ENCODE measurements around the gene KIRREL3.

KIRREL3 gene

DNA sequence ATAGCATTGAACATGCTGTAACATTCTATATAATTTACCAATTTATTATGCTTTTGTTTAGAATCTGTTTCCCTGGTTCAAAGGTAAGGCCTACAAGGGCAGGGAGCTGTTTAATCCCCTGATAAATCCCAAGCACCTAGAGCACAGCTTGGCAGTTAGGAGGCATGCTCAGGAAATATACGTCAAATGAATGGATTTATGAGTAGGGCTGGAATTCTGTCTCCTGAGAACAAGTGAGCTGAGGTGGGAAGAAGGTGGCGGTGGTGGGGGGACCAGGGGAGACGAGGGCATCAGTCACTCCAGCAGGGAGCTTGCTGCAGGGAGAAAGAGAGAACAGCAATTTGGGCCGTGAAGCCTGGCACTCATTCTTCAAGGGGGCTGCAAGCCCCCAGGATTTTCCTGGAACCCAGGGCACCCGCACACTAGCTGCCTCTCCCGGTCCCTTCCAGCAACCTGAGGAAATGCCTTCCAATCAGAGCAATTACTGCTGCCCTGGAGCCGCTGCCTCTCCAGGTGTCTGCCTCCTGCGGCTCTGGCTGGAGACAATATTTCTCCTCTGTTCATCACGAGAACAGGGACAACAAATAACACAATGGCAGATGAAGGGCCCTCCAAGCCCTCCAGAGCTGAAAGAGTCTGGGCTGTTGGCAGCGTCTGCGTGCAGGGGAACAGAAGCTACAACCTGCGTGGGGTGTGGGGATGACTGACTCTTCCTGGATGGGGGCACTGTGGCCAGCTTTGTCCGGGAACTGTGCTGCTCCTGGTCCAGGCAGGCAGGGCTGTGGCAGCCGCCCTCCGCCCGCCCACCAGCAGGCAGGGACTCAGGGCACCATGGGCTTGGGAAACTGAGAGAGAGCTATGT is 411.7 kb downstream of the KIRREL3 start:
- DNase-seq (ENCODE audit: low read depth, low spot score) = no peak
- TF ChIP-seq, protein P1, sequence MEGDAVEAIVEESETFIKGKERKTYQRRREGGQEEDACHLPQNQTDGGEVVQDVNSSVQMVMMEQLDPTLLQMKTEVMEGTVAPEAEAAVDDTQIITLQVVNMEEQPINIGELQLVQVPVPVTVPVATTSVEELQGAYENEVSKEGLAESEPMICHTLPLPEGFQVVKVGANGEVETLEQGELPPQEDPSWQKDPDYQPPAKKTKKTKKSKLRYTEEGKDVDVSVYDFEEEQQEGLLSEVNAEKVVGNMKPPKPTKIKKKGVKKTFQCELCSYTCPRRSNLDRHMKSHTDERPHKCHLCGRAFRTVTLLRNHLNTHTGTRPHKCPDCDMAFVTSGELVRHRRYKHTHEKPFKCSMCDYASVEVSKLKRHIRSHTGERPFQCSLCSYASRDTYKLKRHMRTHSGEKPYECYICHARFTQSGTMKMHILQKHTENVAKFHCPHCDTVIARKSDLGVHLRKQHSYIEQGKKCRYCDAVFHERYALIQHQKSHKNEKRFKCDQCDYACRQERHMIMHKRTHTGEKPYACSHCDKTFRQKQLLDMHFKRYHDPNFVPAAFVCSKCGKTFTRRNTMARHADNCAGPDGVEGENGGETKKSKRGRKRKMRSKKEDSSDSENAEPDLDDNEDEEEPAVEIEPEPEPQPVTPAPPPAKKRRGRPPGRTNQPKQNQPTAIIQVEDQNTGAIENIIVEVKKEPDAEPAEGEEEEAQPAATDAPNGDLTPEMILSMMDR (IDR thresholded peaks at IDR 0.05; ENCODE audit: low read depth, low read length) = no peak
- in situ Hi-C loops (cut with HindIII; ENCODE audit: low sequenced_read_pairs) = no loop called here
- no peak overlapping the region for H3K4me3 ChIP-seq (ENCODE audit: low read depth, low read length)

DNA sequence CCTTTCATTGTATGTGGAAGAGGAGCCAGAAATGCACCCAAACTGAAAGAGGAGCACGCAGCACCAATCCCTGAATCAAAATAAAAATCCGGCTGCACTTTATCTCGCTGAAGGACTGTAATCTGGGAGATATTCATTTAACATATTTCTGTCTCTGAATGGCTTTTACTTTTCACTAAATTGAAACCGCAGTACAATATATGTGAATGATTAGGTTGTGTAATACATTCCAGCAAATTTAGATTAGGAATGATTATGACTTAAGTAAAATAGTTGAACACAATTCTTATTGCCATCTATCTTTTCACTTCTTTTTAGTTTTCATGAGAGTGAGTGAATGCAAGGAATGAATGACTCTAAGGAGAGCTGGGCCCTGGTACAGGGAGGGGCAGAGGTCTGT is 413.0 kb downstream of the KIRREL3 start:
- in situ Hi-C loops (cut with HindIII; ENCODE audit: low sequenced_read_pairs) = no loop called here
- no peak overlapping the region for H3K4me3 ChIP-seq (ENCODE audit: low read depth, low read length)
- DNase-seq (ENCODE audit: low read depth, low spot score) = no peak
- TF ChIP-seq, protein P1 (IDR thresholded peaks at IDR 0.05; ENCODE audit: low read depth, low read length) = no peak

DNA sequence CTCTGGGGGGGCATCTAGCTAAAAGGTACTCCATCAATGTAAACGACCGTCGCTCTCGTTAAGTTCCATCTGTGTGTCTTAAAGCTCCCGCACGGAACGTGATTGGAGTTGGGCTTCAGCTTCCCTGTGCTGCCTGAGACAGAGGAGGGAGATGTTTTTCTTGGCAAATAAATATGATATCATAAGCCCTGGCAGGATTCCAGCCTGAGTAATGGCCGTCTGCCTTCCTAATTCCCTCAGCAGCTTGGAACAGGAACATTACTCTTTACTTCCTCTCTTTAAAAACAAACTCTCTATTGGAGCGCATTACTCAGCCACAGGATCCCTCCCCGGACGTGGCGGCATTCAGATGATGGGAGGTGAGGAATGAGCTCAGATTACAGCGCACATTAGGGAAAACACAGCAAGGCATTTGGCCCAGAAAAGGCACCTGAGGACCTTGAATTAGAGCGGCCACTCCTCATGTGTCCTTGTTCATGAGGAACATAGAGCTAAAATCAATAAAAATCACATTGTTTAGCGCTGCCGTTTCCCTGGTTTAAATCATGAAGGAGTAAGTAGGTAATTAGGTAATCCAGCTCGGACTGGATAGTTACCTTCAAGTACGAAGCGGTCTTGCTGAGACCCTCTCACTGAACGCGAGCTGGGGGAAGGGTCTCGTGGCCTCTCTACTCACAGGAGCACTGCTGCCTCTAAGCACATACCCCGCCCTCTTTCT is 414.6 kb downstream of the KIRREL3 start:
- TF ChIP-seq, protein P1 (IDR thresholded peaks at IDR 0.05; ENCODE audit: low read depth, low read length) = no peak
- DNase-seq (ENCODE audit: low read depth, low spot score) = peak; percentile 96
- H3K4me3 ChIP-seq (ENCODE audit: low read depth, low read length) = peak overlapping the region; percentile 2
- in situ Hi-C loops (cut with HindIII; ENCODE audit: low sequenced_read_pairs) = no loop called here

DNA sequence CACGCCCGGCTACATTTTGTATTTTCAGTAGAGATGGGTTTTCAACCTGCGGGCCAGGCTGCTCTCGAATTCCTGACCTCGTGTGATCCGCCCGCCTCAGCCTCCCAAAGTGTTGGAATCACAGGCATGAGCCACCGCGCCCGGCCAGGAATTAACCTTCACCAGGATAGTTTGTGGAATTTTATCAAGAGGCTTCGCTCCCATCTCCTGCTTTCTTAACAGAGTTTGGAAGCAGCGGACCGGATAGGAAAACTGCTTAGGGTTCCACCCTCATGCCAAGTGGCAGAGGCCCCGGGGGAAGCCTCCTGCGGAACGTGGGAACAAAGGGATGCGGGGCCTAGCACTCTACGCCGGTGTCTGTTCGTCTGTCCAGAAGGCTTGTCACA is 415.2 kb downstream of the KIRREL3 start:
- DNase-seq (ENCODE audit: low read depth, low spot score) = no peak

DNA sequence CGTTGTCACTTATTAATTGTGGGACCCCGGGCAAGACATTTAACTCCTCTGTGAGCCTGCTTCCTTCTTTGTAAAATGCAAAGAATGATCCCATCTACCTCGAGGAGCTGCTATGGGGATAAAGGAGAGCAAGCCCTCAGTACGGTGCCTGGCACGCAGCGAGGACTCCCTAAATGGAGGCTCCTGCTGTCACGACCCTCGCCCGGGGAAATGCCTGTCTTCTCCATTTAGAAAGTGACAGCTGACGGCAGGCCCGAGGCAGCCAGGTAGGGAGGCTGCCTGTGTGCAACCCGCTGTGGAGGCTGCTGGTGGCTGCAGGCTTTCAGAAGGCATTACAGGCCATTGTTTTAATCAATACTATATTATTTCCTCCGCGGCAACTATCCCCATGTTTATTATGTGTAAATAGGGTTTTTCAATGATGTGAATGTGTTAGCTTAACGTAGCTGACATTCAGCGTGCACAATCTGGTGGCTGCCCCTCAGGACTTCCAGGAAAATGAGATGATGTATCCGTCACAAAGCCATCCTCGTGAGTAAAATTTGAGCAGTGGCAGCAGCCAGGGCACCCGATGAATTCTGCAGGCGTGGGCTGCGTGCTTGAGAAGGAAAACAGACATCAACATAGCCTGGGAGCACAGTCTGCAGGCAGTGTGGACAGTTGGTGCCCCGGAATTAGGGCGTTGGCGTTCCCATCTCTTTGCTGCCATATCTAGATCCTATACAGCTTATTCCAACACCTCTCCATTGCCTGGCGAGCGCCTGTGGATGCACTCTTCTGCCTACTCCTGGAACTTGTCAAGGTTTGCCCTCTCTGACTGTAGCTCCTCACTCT is 416.8 kb downstream of the KIRREL3 start:
- DNase-seq (ENCODE audit: low read depth, low spot score) = no peak

More for the DNA sequence above, 415.2 kb downstream of the KIRREL3 start:
- in situ Hi-C loops (cut with HindIII; ENCODE audit: low sequenced_read_pairs) = no loop called here
- TF ChIP-seq, protein P1 (IDR thresholded peaks at IDR 0.05; ENCODE audit: low read depth, low read length) = no peak
- peak overlapping the region; percentile 2 for H3K4me3 ChIP-seq (ENCODE audit: low read depth, low read length)

More for the DNA sequence above, 416.8 kb downstream of the KIRREL3 start:
- no peak overlapping the region for H3K4me3 ChIP-seq (ENCODE audit: low read depth, low read length)
- in situ Hi-C loops (cut with HindIII; ENCODE audit: low sequenced_read_pairs) = no loop called here
- TF ChIP-seq, protein P1 (IDR thresholded peaks at IDR 0.05; ENCODE audit: low read depth, low read length) = no peak

All from astrocyte of the spinal cord (primary cell).